Mesenchymal stem cell (in vitro differentiated cells and primary cell): ENCODE results near the gene MRPL52.

Experiments used
- DNase-seq: peaks from one replicate; pipeline ENCODE4 v3.0.0-alpha.2; 2013
- H2AFZ ChIP-seq: one replicate; pipeline ENCODE4 v1.6.1; 2013; ENCODE audit warnings: low read depth, mild to moderate bottlenecking, control low read depth, inconsistent platforms, low read length, moderate library complexity
- H2AK5ac ChIP-seq: 2 replicates; pipeline ENCODE4 v1.6.1; 2013; ENCODE audit warnings: low read length, moderate library complexity, mild to moderate bottlenecking, inconsistent platforms; ENCODE audit not compliant: severe bottlenecking
- H2BK120ac ChIP-seq: one replicate; pipeline ENCODE4 v1.6.1; 2013; ENCODE audit warnings: low read depth, mild to moderate bottlenecking, inconsistent platforms, low read length, moderate library complexity
- H2BK12ac ChIP-seq, 2 experiments: one replicate each; pipeline ENCODE4 v1.6.1; 2013; ENCODE audit warnings: inconsistent platforms in 2 of 2, low read length in 2 of 2, mild to moderate bottlenecking in 2 of 2, moderate library complexity in 2 of 2, control low read depth in 1 of 2
- H2BK15ac ChIP-seq: one replicate; pipeline ENCODE4 v1.6.1; 2013; ENCODE audit warnings: mild to moderate bottlenecking, low read depth, inconsistent platforms; ENCODE audit not compliant: poor library complexity, severe bottlenecking
- H2BK5ac ChIP-seq: 2 replicates; pipeline ENCODE4 v1.6.1; 2013; ENCODE audit warnings: low read depth, mild to moderate bottlenecking, low read length, control low read depth, inconsistent platforms; ENCODE audit not compliant: poor library complexity, severe bottlenecking
- H3K14ac ChIP-seq, 2 experiments: one replicate each; pipeline ENCODE4 v1.6.1; 2013; ENCODE audit warnings: inconsistent platforms in 2 of 2, low read length in 2 of 2, control low read depth in 1 of 2, mild to moderate bottlenecking in 1 of 2, moderate library complexity in 1 of 2
- H3K18ac ChIP-seq, 2 experiments: one replicate each; pipeline ENCODE4 v1.6.1; 2013; ENCODE audit warnings: inconsistent platforms in 2 of 2, low read length in 2 of 2, control low read depth in 1 of 2, low read depth in 1 of 2, mild to moderate bottlenecking in 1 of 2
- H3K23ac ChIP-seq, 2 experiments: one replicate each; pipeline ENCODE4 v1.6.1; 2013; ENCODE audit warnings: inconsistent platforms in 2 of 2, low read length in 2 of 2, mild to moderate bottlenecking in 2 of 2, moderate library complexity in 2 of 2, control low read depth in 1 of 2
- H3K27ac ChIP-seq: 2 replicates; pipeline ENCODE4 v1.5.1; 2013; ENCODE audit warnings: mild to moderate bottlenecking, moderate library complexity, low read length, control low read depth, inconsistent platforms; ENCODE audit not compliant: poor library complexity, severe bottlenecking
- H3K27me3 ChIP-seq, 2 experiments: 2 replicates each; pipeline versions ENCODE4 v1.6.1 to v1.7.0; 2013; ENCODE audit warnings: low read length in 2 of 2, mild to moderate bottlenecking in 2 of 2, moderate library complexity in 2 of 2, control low read depth in 1 of 2, inconsistent platforms in 1 of 2; ENCODE audit not compliant: control insufficient read depth in 1 of 2, insufficient read depth in 1 of 2
- H3K36me3 ChIP-seq, 2 experiments: 2 replicates each; pipeline versions ENCODE4 v1.6.1 to v1.7.0; 2013; ENCODE audit warnings: low read length in 2 of 2, control low read depth in 1 of 2, inconsistent platforms in 1 of 2, low read depth in 1 of 2, mild to moderate bottlenecking in 1 of 2; ENCODE audit not compliant: insufficient read depth in 2 of 2, control insufficient read depth in 1 of 2
- H3K4ac ChIP-seq, 2 experiments: one replicate each; pipeline ENCODE4 v1.6.1; 2013; ENCODE audit warnings: inconsistent platforms in 2 of 2, low read length in 2 of 2, mild to moderate bottlenecking in 2 of 2, moderate library complexity in 2 of 2, control low read depth in 1 of 2, low read depth in 1 of 2
- H3K4me1 ChIP-seq: 2 replicates; pipeline ENCODE4 v1.6.1; 2013; ENCODE audit warnings: low read depth, low read length, control low read depth; ENCODE audit not compliant: control insufficient read depth, insufficient read depth
- H3K4me2 ChIP-seq: 2 replicates; pipeline ENCODE4 v1.6.1; 2013; ENCODE audit warnings: low read length, mild to moderate bottlenecking, inconsistent platforms; ENCODE audit not compliant: poor library complexity, severe bottlenecking
- H3K4me3 ChIP-seq, 2 experiments: 2 replicates each; pipeline versions ENCODE4 v1.5.1 to v1.7.0; 2013; ENCODE audit warnings: low read length in 2 of 2, mild to moderate bottlenecking in 2 of 2, control low read depth in 1 of 2, low read depth in 1 of 2; ENCODE audit not compliant: insufficient read depth in 1 of 2
- H3K79me1 ChIP-seq: replicated peaks from 2 replicates; pipeline ENCODE4 v1.6.1; 2013; ENCODE audit warnings: mild to moderate bottlenecking, control low read depth, low read length, inconsistent platforms; ENCODE audit not compliant: poor library complexity, severe bottlenecking
- H3K9ac ChIP-seq: 2 replicates; pipeline ENCODE4 v1.7.0; 2013; ENCODE audit warnings: mild to moderate bottlenecking, low read length, moderate library complexity
- H3K9me3 ChIP-seq: 2 replicates; pipeline ENCODE4 v1.7.0; 2013; ENCODE audit warnings: mild to moderate bottlenecking, low read length; ENCODE audit not compliant: control insufficient read depth
- H4K8ac ChIP-seq: one replicate; pipeline ENCODE4 v1.6.1; 2013; ENCODE audit warnings: inconsistent platforms, mild to moderate bottlenecking, low read length, moderate library complexity
- H4K91ac ChIP-seq: one replicate; pipeline ENCODE4 v1.6.1; 2013; ENCODE audit warnings: mild to moderate bottlenecking, low read length, inconsistent platforms
- whole genome bisulfite sequencing: methylation state at CpG from one replicate; pipeline ENCODE4 v1.1.7; 2013; ENCODE audit warnings: mixed read lengths; 5-methylcytosine and 5-hydroxymethylcytosine counted together

MRPL52 gene

DNA sequence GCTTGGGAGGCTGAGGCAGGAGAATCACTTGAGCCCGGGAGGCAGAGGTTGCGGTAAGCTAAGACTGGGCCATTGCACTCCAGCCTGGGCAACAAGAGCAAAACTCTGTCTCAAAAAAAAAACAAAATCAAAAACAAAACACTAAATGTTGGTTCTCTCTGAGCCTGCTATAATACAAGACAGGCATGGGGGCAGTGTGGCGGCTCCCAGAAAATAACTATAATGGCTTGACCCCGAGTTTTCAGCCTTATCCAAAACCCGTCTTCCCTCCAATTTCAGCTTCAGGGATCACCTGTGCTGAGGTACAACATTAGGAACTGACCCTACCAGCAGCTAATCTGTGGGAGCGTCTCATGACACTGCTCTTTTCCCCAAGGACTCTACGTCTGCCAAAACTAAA, 15.3 kb upstream of the MRPL52 start:
- H3K4me1 ChIP-seq: peaks cover 13% of the 10 kb centered on the region
- peak overlapping the region; percentile 6 for H2AK5ac ChIP-seq
- H3K18ac ChIP-seq: peak overlapping the region in 1 of 2 experiments; percentile 80
- H2BK12ac ChIP-seq: no peak overlapping the region
- no peak overlapping the region for H3K4me2 ChIP-seq
- H3K9me3 ChIP-seq: no peaks in the 10 kb centered on the region
- H4K91ac ChIP-seq: no peak overlapping the region
- no peak for DNase-seq
- H3K9ac ChIP-seq: no peak overlapping the region
- no peak overlapping the region for H3K14ac ChIP-seq
- 94% methylated on average over 7 of the region's 7 CpGs for WGBS
- no peaks in the 10 kb centered on the region for H3K79me1 ChIP-seq
- no peak overlapping the region for H3K4ac ChIP-seq
- H2BK120ac ChIP-seq: no peak overlapping the region
- H2AFZ ChIP-seq: no peak overlapping the region
- H4K8ac ChIP-seq: no peak overlapping the region
- H2BK15ac ChIP-seq: no peak overlapping the region
- H3K27ac ChIP-seq: no peak overlapping the region
- no peak overlapping the region for H2BK5ac ChIP-seq
- no peak overlapping the region for H3K4me3 ChIP-seq
- peaks cover 0 to 2% of the 10 kb centered on the region in 2 experiments for H3K36me3 ChIP-seq
- H3K23ac ChIP-seq: no peak overlapping the region
- no peaks in the 10 kb centered on the region for H3K27me3 ChIP-seq

- Histone ChIP-seq H3K18ac (peak within 1 kb of the TSS; percentile 77 to 80), H3K79me1 (no peaks in the 10 kb centered on the region), H3K4ac (peak within 1 kb of the TSS; percentile 9 to 84), H2BK120ac (peak within 1 kb of the TSS; percentile 54), H2BK15ac (peak within 1 kb of the TSS; percentile 92), H4K8ac (peak within 1 kb of the TSS; percentile 93), H3K36me3 (peaks cover 0 to 2% of the 10 kb centered on the region in 2 experiments), H2BK12ac (peak within 1 kb of the TSS; percentile 45 to 90), H3K4me1 (peaks cover 18% of the 10 kb centered on the region), H3K27me3 (no peaks in the 10 kb centered on the region), H4K91ac (peak within 1 kb of the TSS; percentile 89), H3K14ac (peak within 1 kb of the TSS in 1 of 2 experiments; percentile 13), H3K23ac (no peak within 1 kb of the TSS), H2AFZ (peak within 1 kb of the TSS; percentile 72), H2AK5ac (peak within 1 kb of the TSS; percentile 60), H3K9me3 (no peaks in the 10 kb centered on the region), H3K9ac (peak within 1 kb of the TSS; percentile 4), H3K4me3 (peak within 1 kb of the TSS in 1 of 2 experiments; percentile 49), H3K27ac (no peak within 1 kb of the TSS), H2BK5ac (no peak within 1 kb of the TSS), H3K4me2 (no peak within 1 kb of the TSS)
- DNase-seq: peak; percentile 45
- 67% methylated on average over 10 of the region's 10 CpGs for WGBS
Measured at GRCh38 chr14:22814941-22815713, 14.6 kb upstream of the MRPL52 start, which contains the start of gene SLC7A7. Gene SLC7A7, minus strand, starts transcription at chr14:22815435. Its CDS starts 2,037 bp downstream, at chr14:22813398.

DNA sequence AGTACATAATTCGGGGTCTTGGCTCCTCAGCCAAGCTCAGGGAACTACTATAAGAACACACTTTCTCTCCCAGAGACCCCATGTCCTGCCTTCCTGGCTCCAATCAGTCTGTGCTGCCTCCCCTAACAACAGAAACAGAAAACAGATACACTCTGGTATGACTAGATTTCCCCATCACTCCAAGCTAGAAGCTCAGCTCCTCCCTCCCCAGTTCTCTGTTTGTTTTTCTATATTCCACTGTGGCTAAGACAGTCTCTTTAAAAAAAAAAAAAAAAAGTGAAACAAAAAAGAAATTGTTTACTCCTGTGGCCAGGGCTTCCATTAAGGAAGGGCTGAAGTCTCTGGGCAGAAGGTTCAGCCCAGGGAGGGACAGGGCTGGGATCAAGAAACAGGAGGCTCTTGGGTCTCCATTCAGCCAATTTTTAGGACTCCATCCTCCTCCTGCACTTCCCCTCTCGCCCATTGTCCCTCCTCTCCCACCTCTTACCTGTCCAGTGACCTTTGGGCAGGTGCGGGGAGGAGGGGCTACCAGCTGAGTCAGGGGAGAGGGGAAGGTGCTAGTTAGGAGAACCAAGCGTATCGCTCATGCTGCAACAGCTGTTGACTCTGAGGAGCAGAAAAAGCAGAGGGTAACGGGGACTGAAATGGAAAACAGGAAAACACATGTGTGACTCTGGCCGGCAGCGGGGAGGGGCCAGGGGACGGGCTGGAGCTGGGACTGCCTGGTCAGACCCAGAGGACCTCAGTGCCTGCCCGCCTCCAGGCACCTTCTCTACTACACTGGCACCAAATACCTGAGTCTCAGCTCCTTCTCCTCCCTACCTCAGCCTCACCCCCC, 10.3 kb upstream of the MRPL52 start:
- Histone ChIP-seq H2AFZ (peak overlapping the region; percentile 79), H3K79me1 (no peaks in the 10 kb centered on the region), H2BK15ac (peak overlapping the region; percentile 45), H3K4ac (peak overlapping the region; percentile 42 to 96), H3K4me3 (peak overlapping the region in 1 of 2 experiments; percentile 73), H3K14ac (peak overlapping the region in 1 of 2 experiments; percentile 68), H2BK120ac (peak overlapping the region; percentile 29), H3K9me3 (no peaks in the 10 kb centered on the region), H4K91ac (peak overlapping the region; percentile 75), H3K9ac (peak overlapping the region; percentile 91), H3K23ac (no peak overlapping the region), H3K4me2 (no peak overlapping the region), H2BK5ac (no peak overlapping the region), H3K27me3 (no peaks in the 10 kb centered on the region), H3K4me1 (peaks cover 36% of the 10 kb centered on the region), H2AK5ac (peak overlapping the region; percentile 51), H3K27ac (no peak overlapping the region), H3K36me3 (peaks cover 0 to 2% of the 10 kb centered on the region in 2 experiments), H2BK12ac (peak overlapping the region; percentile 90 to 95), H4K8ac (peak overlapping the region; percentile 72), H3K18ac (peak overlapping the region; percentile 78 to 96)
- WGBS: 18% methylated on average over 8 of the region's 10 CpGs
- DNase-seq: peak; percentile 97

GRCh38 chr14:22820731-22821130, 9.0 kb upstream of the MRPL52 start:
- H4K8ac ChIP-seq: no peak overlapping the region
- no peak overlapping the region for H3K14ac ChIP-seq
- H3K23ac ChIP-seq: no peak overlapping the region
- H3K4me2 ChIP-seq: no peak overlapping the region
- no peak overlapping the region for H3K4ac ChIP-seq
- no peaks in the 10 kb centered on the region for H3K79me1 ChIP-seq
- peak overlapping the region; percentile 63 for H3K27ac ChIP-seq
- 56% methylated on average over 1 of the region's 1 CpG for WGBS
- peaks cover 32% of the 10 kb centered on the region for H3K4me1 ChIP-seq
- no peak overlapping the region for H2AK5ac ChIP-seq
- no peaks in the 10 kb centered on the region for H3K9me3 ChIP-seq
- no peak overlapping the region for H2BK120ac ChIP-seq
- H3K18ac ChIP-seq: no peak overlapping the region
- H2BK15ac ChIP-seq: no peak overlapping the region
- H3K36me3 ChIP-seq: peaks cover 0 to 2% of the 10 kb centered on the region in 2 experiments
- H4K91ac ChIP-seq: no peak overlapping the region
- H3K9ac ChIP-seq: no peak overlapping the region
- DNase-seq: peak; percentile 40
- H2AFZ ChIP-seq: no peak overlapping the region
- H2BK5ac ChIP-seq: no peak overlapping the region
- H3K27me3 ChIP-seq: no peaks in the 10 kb centered on the region
- H3K4me3 ChIP-seq: no peak overlapping the region
- H2BK12ac ChIP-seq: no peak overlapping the region
